Keratinocyte (primary cell): ENCODE measurements around the gene PRR20G.

Experiments used
- CTCF ChIP-seq, 3 experiments: IDR thresholded peaks in 1 of 3; conservative IDR thresholded peaks in 1 of 3; optimal IDR thresholded peaks in 1 of 3; 2 replicates in 2 of 3; 3 replicates in 1 of 3; pipeline versions ENCODE3 to v1.5.1; 2011; ENCODE audit warnings: low read length in 3 of 3, mild to moderate bottlenecking in 3 of 3, moderate library complexity in 2 of 3, control low read depth in 1 of 3, inconsistent platforms in 1 of 3; ENCODE audit not compliant: insufficient read depth in 2 of 3; ENCODE audit errors: extremely low read depth in 1 of 3
- EZH2 ChIP-seq: IDR thresholded peaks from one replicate; pipeline ENCODE4 v1.6.1; 2012; ENCODE audit warnings: inconsistent platforms, mild to moderate bottlenecking, low read length, moderate library complexity

GRCh38 chr3:127260416-127260815, 27.4 kb downstream of the PRR20G start:
- TF ChIP-seq CTCF (optimal IDR thresholded peaks at IDR 0.05 in 1 of 3, IDR thresholded peaks at IDR 0.05 in 1 of 3, conservative IDR thresholded peaks at IDR 0.05 in 1 of 3; ENCODE audit: extremely low read depth in 1 of 3, insufficient read depth in 2 of 3, low read length in 3 of 3) (no peak), EZH2 (no peak)
